GM18868 (cell line): Measurements from ENCODE around the gene FXYD1.

Source experiments
- ATAC-seq: cut with Tn5 transposase; IDR thresholded peaks from one replicate; pipeline ENCODE4 v1.9.1; 2021; ENCODE audit warnings: mild to moderate bottlenecking, moderate library complexity; ENCODE audit not compliant: unreplicated experiment

The FXYD1 gene

GRCh38 chr19:35184267-35184666 lies 45.6 kb downstream of the FXYD1 start:
- no peak for ATAC-seq

- no peak for ATAC-seq
These were observed 46.3 kb downstream of the FXYD1 start for GRCh38 chr19:35184884-35185283.
